ENCODE results near the gene TIGD3. TPM values are rescaled to one million over a fixed set of nuclear protein-coding genes. Genes with fewer than 3 reads are reported as not detected.

Gene TIGD3
- total and polyA plus RNA-seq, 2 of the 13 experiments (the other 11 are each of a cell fraction or from before 2014, with no cell fraction given): 0.49 to 4.9 TPM

- TF ChIP-seq REST (IDR thresholded peaks at IDR 0.05; ENCODE audit: borderline replicate concordance in 1 of 2, low read depth in 1 of 2, low read length in 2 of 2) (0 out of 4 replicates have a peak, but pooled peaks of 1 of the 2 experiments have one; percentile 2), FOXP1 (IDR thresholded peaks at IDR 0.05) (no peak), FOXP1 (CRISPR knock-in tag; IDR thresholded peaks at IDR 0.05) (no peak), HNF4A (CRISPR knock-in tag; IDR thresholded peaks at IDR 0.05) (peak; percentile 99), PHF8 (CRISPR knock-in tag; IDR thresholded peaks at IDR 0.05) (no peak), SRY (CRISPR knock-in tag; IDR thresholded peaks at IDR 0.05) (no peak), NONO (IDR thresholded peaks at IDR 0.05) (no peak), NONO (CRISPR knock-in tag; conservative IDR thresholded peaks at IDR 0.05) (peak; percentile 93; the same call in 1 of the 2 replicates), POLR2G (IDR thresholded peaks at IDR 0.05; ENCODE audit: low read depth, low read length) (peak; percentile 45; the same call in 1 of the 2 replicates), GZF1 (CRISPR knock-in tag; IDR thresholded peaks at IDR 0.05) (peak; percentile 77; the same call in 1 of the 2 replicates), PHF21A (CRISPR knock-in tag; IDR thresholded peaks at IDR 0.05) (peak; percentile 88), PRPF4 (IDR thresholded peaks at IDR 0.05; ENCODE audit: low read depth, low read length, poor library complexity, severe bottlenecking) (no peak), KLF11 (CRISPR knock-in tag; IDR thresholded peaks at IDR 0.05) (no peak), NKX3-1 (CRISPR knock-in tag; IDR thresholded peaks at IDR 0.05) (no peak), ZBTB7B (CRISPR knock-in tag; IDR thresholded peaks at IDR 0.05) (peak; percentile 58; the same call in 1 of the 2 replicates), NCOA5 (CRISPR knock-in tag; IDR thresholded peaks at IDR 0.05) (no peak), ZNF256 (CRISPR knock-in tag; conservative IDR thresholded peaks at IDR 0.05) (no peak), TOE1 (CRISPR knock-in tag; IDR thresholded peaks at IDR 0.05) (peak; percentile 36; the same call in 1 of the 2 replicates), RXRA (CRISPR knock-in tag; IDR thresholded peaks at IDR 0.05) (peak; percentile 96), ZBTB25 (CRISPR knock-in tag; IDR thresholded peaks at IDR 0.05) (0 out of 2 replicates have a peak, but pooled peaks have one; percentile 27), SAP130 (CRISPR knock-in tag; IDR thresholded peaks at IDR 0.05; ENCODE audit: low read depth) (peak; percentile 77), SRSF1 (optimal IDR thresholded peaks at IDR 0.05; ENCODE audit: low read depth, low read length) (no peak), TCF12 (IDR thresholded peaks at IDR 0.05) (no peak), TCF12 (CRISPR knock-in tag; IDR thresholded peaks at IDR 0.05) (no peak)
Measured at GRCh38 chr11:65357856-65358356, 3.4 kb downstream of the TIGD3 start (continued).
